ENCODE measurements around the gene TRMT11.

The TRMT11 gene

DNA sequence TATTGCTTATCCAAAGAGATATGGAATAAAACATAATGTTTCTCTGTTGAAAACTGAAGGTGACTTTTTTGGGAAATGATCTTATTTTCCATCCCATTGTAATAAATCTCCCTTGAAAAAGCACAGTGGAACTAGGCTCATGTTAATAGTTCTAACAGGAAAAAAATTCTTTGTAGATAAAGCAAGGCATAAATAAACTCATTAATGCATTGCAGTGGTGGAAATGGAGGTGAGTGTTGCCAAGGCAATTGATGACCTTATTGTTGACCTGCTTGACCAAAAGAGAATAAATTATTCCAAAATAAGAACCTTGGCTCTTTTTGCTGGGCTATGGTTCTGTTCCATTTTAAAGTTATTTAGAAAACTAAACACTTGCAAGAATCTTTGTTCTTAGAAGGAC, 55.2 kb downstream of the TRMT11 start:
- DNase-seq (ENCODE audit: low read depth): no peak
- H3K4me3 ChIP-seq (ENCODE audit: low read length): no peak overlapping the region
- TF ChIP-seq CTCF (conservative IDR thresholded peaks at IDR 0.05; ENCODE audit: low read length): no peak

DNA sequence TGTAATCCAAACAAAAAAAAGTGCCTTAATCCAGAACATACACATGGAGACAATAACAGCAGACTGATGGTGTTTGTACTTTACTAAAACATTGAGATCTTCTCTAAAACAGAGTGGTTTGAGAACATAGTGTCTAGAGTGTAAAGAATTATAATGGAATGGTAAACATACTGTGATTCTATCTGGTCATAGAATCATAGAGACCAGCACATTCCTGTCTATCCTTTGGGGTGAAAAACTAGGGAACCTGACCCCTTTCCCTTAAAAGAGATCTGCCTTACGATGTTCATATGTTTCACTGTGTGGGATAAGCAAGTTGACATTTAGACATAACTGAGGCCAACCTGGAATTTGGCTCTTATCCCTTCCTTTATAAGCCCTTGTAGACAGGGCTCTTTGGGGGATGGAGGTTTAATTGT, 55.7 kb downstream of the TRMT11 start:
- no peak for TF ChIP-seq CTCF (conservative IDR thresholded peaks at IDR 0.05; ENCODE audit: low read length)
- no peak overlapping the region for H3K4me3 ChIP-seq (ENCODE audit: low read length)
- DNase-seq (ENCODE audit: low read depth): peak; percentile 14

DNA sequence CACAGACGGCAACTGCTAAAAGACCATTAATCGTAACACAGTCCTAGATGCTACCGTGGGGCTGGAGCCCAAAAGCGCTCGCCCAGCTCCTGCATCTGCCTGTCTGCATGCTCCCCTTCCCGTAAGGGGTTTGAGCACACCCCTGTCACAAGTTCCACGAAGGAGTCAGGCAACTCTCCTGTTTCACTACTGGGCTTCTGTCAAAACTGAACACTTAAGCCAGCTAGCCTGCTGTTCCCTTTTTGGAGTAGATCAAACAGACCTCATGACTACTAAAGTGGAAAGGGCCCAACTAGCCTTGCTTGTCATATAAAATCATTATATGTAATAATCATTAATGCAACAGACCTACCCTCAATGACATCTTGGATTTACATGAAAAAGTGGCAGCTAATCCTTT, 61.3 kb downstream of the TRMT11 start:
- no peak for DNase-seq (ENCODE audit: low read depth)
- TF ChIP-seq CTCF (conservative IDR thresholded peaks at IDR 0.05; ENCODE audit: low read length): no peak
- H3K4me3 ChIP-seq (ENCODE audit: low read length): no peak overlapping the region

DNA sequence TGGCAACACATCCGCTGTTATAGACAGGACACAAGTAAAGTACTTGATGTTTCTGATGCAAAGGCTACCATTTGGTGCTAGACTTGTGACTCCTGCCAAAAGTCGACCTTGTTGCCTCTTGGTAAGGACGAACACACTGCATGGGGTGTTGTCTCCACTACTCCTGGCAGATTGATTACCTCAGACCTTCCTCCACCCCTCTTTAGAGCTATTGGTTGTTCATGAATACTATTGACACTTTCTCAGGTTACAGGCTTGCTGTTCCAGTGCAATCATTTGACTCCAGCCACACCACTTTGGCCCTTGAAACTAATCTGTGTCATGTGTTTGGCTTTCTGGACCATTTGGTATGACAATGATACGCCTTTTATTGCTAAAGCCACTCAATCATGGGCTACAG, 62.3 kb downstream of the TRMT11 start:
- no peak for TF ChIP-seq CTCF (conservative IDR thresholded peaks at IDR 0.05; ENCODE audit: low read length)
- DNase-seq (ENCODE audit: low read depth): no peak
- H3K4me3 ChIP-seq (ENCODE audit: low read length): no peak overlapping the region

DNA sequence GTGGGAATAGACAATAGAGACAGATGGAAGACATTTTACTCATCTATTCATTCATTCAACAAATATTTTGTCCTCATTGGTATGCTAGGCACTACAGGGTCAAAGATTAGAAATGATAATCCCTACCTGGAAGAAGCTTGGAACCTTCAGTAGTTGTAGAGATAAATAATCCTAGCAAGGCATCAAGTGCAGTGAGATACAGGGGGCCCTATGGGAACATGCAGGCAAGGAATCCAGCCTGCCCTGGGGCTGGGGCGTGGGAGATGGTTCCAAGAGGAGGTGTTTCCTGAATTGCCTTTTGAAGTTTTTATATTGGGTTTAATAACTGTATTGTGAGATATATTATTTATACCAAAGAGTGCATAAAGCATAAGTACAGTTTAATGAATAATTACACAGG, 64.5 kb downstream of the TRMT11 start:
- no peak for DNase-seq (ENCODE audit: low read depth)
- H3K4me3 ChIP-seq (ENCODE audit: low read length): no peak overlapping the region
- no peak for TF ChIP-seq CTCF (conservative IDR thresholded peaks at IDR 0.05; ENCODE audit: low read length)

DNA sequence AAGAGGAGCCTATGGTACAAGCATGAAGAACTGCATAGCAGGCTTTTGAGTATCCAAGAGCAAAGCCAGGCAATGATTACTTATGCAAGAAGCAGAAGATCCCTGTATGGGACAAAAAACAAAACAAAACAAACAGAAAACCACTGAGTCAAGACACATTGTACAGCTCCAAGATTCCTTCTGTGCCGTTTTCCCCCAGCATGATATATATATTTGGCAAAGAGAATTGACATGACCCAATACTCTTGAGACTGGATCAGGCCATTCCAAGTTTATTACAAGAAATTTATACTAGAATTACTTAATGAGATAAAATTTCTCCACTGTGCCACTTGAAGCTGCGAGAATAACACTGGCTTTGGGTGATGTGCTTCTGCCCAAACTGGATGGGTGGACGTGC, 65.5 kb downstream of the TRMT11 start:
- no peak overlapping the region for H3K4me3 ChIP-seq (ENCODE audit: low read length)
- DNase-seq (ENCODE audit: low read depth): no peak
- TF ChIP-seq CTCF (conservative IDR thresholded peaks at IDR 0.05; ENCODE audit: low read length): no peak

DNA sequence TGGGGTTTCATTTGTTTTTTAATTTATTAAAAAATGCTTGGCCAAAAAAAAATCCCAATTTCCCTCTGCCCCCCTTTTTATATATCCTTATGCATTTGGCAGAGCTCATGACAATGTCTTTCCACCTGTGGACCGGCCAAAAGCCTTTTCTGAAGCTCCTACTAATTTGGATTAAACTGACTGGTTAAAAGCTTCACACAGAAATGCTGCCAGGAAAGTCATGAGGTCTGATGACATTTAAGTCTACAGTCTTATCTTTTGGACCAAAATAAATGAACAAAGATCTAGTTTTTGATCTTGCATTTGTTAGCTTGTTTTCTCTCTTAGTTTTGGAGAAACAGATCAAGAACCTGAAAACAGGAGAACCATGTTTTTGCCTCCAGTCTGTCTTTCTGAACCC, 66.1 kb downstream of the TRMT11 start:
- H3K4me3 ChIP-seq (ENCODE audit: low read length): no peak overlapping the region
- no peak for DNase-seq (ENCODE audit: low read depth)
- no peak for TF ChIP-seq CTCF (conservative IDR thresholded peaks at IDR 0.05; ENCODE audit: low read length)

Data from AG10803 (cell line).